Left lung (tissue), 10 donors: ENCODE data around the gene MAST3. TPM values are rescaled to one million over a fixed set of nuclear protein-coding genes. Genes with fewer than 3 reads are reported as not detected.
"Not testable (repeated sequence)": the region's sequence is repeated elsewhere in the genome, so short reads cannot be mapped to it uniquely, and the experiment has no call there.

Experiments
- ATAC-seq: fragments of 200-7000 bp; cut with Tn5 transposase; one replicate; pipeline ENCODE4 v1.9.1; 2020; ENCODE audit warnings: moderate library complexity
- DNase-seq, 4 donors: peaks; one replicate each; pipeline ENCODE4 v3.0.0-alpha.2; 2013 to 2020
- H3K27ac ChIP-seq, 2 donors: fragments of 200-600 bp; sonication (generic) in 1 of 2; one replicate each; pipeline versions ENCODE4 v1.5.0 to v1.8.0; 2020 to 2021
- H3K27me3 ChIP-seq, 2 donors: fragments of 200-600 bp; sonication (generic) in 1 of 2; one replicate each; pipeline versions ENCODE4 v1.5.0 to v1.8.0; 2020 to 2021
- H3K36me3 ChIP-seq, 2 donors: fragments of 200-600 bp; sonication (generic) in 1 of 2; one replicate each; pipeline versions ENCODE4 v1.5.0 to v1.8.0; 2020 to 2021
- H3K4me1 ChIP-seq, 2 donors: fragments of 200-600 bp; one replicate each; pipeline ENCODE4 v1.8.0; 2021
- H3K4me3 ChIP-seq, 2 donors: fragments of 200-600 bp; sonication (generic) in 1 of 2; one replicate each; pipeline versions ENCODE4 v1.5.0 to v1.8.0; 2020 to 2021; ENCODE audit warnings: mild to moderate bottlenecking in 1 of 2
- H3K9me3 ChIP-seq, 2 donors: fragments of 200-600 bp; sonication (generic) in 1 of 2; one replicate each; pipeline versions ENCODE4 v1.5.0 to v1.8.0; 2020 to 2021
- intact Hi-C, 2 donors: fragments of 100-400 bp; cut with DNase I; formaldehyde crosslinking; loops; one replicate each; pipeline versions ENCODE4 v1.11.2 to v1.14.2; 2022
- polyA plus RNA-seq, 6 donors: library from polyadenylated mRNA; unstranded; fragments of 120-200 nt; gene quantifications; one replicate each; pipeline ENCODE4 v1.2.1, GENCODE V29; 2013; ENCODE audit not compliant: insufficient read length in 6 of 6
- total RNA-seq, 2 donors: library from RNA; stranded (reverse); fragmentation: NEBNext Ultra II Directional; extraction: Animal tissue kit (Norgen Biotek cat#: 25700); gene quantifications; one replicate each; pipeline ENCODE4 v1.2.1, GENCODE V29; 2021
- TF ChIP-seq, protein P1 (sequence below), 2 donors: fragments of 200-600 bp; sonication (generic) in 1 of 2; IDR thresholded peaks; one replicate each; pipeline versions ENCODE4 v1.5.0 to v1.8.0; 2021; ENCODE audit warnings: antibody characterized with exemption in 2 of 2
- donor health status: DM: no; HTN: yes; CAD: no.
- donor health status: DM: no; HTN: no; CAD: no.

The MAST3 gene
- total and polyA plus RNA-seq, 8 donors = 4.7 to 30.3 (median 6.7) TPM

- H3K36me3 ChIP-seq = no peaks in the 10 kb centered on the region
- no peak overlapping the region for H3K27ac ChIP-seq
- no peak overlapping the region for H3K4me3 ChIP-seq
- TF ChIP-seq, protein P1, sequence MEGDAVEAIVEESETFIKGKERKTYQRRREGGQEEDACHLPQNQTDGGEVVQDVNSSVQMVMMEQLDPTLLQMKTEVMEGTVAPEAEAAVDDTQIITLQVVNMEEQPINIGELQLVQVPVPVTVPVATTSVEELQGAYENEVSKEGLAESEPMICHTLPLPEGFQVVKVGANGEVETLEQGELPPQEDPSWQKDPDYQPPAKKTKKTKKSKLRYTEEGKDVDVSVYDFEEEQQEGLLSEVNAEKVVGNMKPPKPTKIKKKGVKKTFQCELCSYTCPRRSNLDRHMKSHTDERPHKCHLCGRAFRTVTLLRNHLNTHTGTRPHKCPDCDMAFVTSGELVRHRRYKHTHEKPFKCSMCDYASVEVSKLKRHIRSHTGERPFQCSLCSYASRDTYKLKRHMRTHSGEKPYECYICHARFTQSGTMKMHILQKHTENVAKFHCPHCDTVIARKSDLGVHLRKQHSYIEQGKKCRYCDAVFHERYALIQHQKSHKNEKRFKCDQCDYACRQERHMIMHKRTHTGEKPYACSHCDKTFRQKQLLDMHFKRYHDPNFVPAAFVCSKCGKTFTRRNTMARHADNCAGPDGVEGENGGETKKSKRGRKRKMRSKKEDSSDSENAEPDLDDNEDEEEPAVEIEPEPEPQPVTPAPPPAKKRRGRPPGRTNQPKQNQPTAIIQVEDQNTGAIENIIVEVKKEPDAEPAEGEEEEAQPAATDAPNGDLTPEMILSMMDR (IDR thresholded peaks at IDR 0.05) = no peak
- no peaks in the 10 kb centered on the region for H3K4me1 ChIP-seq
- no peaks in the 10 kb centered on the region for H3K27me3 ChIP-seq
- intact Hi-C loops = no loop called here
- ATAC-seq (no peak), DNase-seq (no peak)
- H3K9me3 ChIP-seq = no peaks in the 10 kb centered on the region
These were observed 23.4 kb upstream of the MAST3 start for GRCh38 chr19:18074192-18074591.

GRCh38 chr19:18083929-18084684 lies 13.5 kb upstream of the MAST3 start:
- no peak overlapping the region for H3K27ac ChIP-seq
- no peaks in the 10 kb centered on the region for H3K27me3 ChIP-seq
- peaks cover 0 to 32% of the 10 kb centered on the region in 2 donors for H3K4me1 ChIP-seq
- H3K36me3 ChIP-seq = no peaks in the 10 kb centered on the region
- H3K9me3 ChIP-seq = no peaks in the 10 kb centered on the region
- ATAC-seq (no peak), DNase-seq (no peak)
- H3K4me3 ChIP-seq = no peak overlapping the region
- intact Hi-C loops = no loop called here
- TF ChIP-seq, protein P1 (IDR thresholded peaks at IDR 0.05) = no peak

GRCh38 chr19:18085702-18086457 lies 11.7 kb upstream of the MAST3 start:
- no peaks in the 10 kb centered on the region for H3K36me3 ChIP-seq
- TF ChIP-seq, protein P1 (IDR thresholded peaks at IDR 0.05) = no peak
- no peaks in the 10 kb centered on the region for H3K27me3 ChIP-seq
- H3K27ac ChIP-seq = no peak overlapping the region
- ATAC-seq (no peak), DNase-seq (no peak)
- intact Hi-C loops = no loop called here
- H3K4me1 ChIP-seq = peaks cover 0 to 50% of the 10 kb centered on the region in 2 donors
- no peaks in the 10 kb centered on the region for H3K9me3 ChIP-seq
- H3K4me3 ChIP-seq = peak overlapping the region in 1 of 2 donors; percentile 39

DNA sequence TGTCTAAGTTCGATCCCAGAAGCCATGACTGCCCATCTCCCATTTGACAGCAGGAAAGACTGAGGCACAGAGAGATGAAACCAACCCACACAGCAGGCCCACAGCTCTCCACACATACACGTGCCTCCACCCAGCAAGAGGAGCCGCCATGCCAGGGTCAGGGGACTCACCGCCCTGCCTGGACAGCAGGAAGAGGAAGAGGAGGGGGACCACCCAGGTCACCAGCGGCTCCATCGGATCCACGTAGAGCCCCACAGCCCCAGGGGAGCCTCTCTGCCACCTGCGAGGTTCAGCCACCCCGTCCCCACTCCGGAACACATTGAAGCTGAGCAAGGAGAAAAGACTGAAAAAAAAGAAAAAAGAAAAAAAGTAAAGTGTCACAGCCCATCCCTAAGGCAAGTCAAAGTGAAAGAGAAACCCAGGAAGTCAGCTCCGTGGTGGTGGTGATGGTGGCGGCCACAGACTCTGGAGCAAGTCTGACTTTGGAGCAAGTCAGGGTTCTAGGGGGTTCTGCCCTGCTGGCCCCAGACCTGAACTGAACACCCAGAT lies 10.9 kb upstream of the MAST3 start, which contains the start of gene IL12RB1:
Gene IL12RB1, minus strand, starts transcription at position 345 of the 549 bp plus-strand sequence. Its CDS starts 111 bp downstream, at position 234.
- peak within 1 kb of the TSS in 1 of 2 donors; percentile 39 for H3K4me3 ChIP-seq
- intact Hi-C loops = no loop called here
- no peaks in the 10 kb centered on the region for H3K27me3 ChIP-seq
- H3K27ac ChIP-seq = peak within 1 kb of the TSS; percentile 56 to 97
- H3K4me1 ChIP-seq = peaks cover 0 to 57% of the 10 kb centered on the region in 2 donors
- no peak for DNase-seq
- TF ChIP-seq, protein P1 (IDR thresholded peaks at IDR 0.05) = no peak
- H3K36me3 ChIP-seq = no peaks in the 10 kb centered on the region
- no peaks in the 10 kb centered on the region for H3K9me3 ChIP-seq
- peak; percentile 25 for ATAC-seq

DNA sequence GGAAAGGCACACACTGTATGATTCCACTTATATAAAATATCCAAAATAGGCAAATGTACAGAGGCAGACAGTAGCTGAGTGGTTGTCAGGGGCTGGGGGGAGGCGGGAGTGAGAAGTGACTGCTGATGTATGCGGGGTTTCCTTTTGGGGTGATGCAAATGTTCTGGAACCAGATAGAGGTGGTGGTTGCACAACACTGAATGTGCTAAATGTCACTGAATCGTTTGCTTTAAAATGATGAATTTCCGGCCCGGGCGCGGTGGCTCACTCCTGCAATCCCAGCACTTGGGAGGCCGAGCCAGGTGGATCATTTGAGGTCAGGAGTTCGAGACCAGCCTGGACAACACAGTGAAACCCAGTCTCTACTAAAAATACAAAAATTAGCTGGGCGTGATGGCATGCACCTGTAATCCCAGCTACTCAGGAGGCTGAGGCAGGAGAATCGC lies 8.5 kb upstream of the MAST3 start:
- H3K4me3 ChIP-seq, H3K9me3 ChIP-seq, intact Hi-C loops, H3K27me3 ChIP-seq, H3K36me3 ChIP-seq: not testable (repeated sequence)
- peaks cover 0 to 63% of the 10 kb centered on the region in 2 donors for H3K4me1 ChIP-seq
- H3K27ac ChIP-seq = peak overlapping the region; percentile 42 to 97
- peak in 2 of 4 donors; percentile 76 to 87 for DNase-seq
- peak; percentile 46 for ATAC-seq
